Sigmoid colon (tissue), 7 donors: ENCODE measurements around the gene CCER1. TPM values are rescaled to one million over a fixed set of nuclear protein-coding genes. Genes with fewer than 3 reads are reported as not detected.
A peak's percentile ranks its signal among the peaks of the same experiment; 100 is the strongest.

Source experiments
- DNase-seq: peaks from one replicate; pipeline ENCODE4 v3.0.0-alpha.2; 2019
- H3K27ac ChIP-seq, 4 donors: fragments of 200-600 bp; sonication (generic); one replicate each; pipeline ENCODE4 v1.5.1; 2016 to 2019; ENCODE audit warnings: mild to moderate bottlenecking in 1 of 4
- H3K27me3 ChIP-seq, 3 donors: fragments of 200-600 bp; sonication (generic); one replicate each; pipeline ENCODE4 v1.5.1; 2019; ENCODE audit warnings: mild to moderate bottlenecking in 1 of 3
- H3K36me3 ChIP-seq, 4 donors: fragments of 200-600 bp; sonication (generic); one replicate each; pipeline ENCODE4 v1.5.1; 2016 to 2019
- H3K4me1 ChIP-seq, 4 donors: fragments of 200-600 bp; sonication (generic); one replicate each; pipeline ENCODE4 v1.5.1; 2017 to 2019
- H3K4me3 ChIP-seq, 4 donors: fragments of 200-600 bp; sonication (generic); one replicate each; pipeline ENCODE4 v1.5.1; 2017 to 2019; ENCODE audit warnings: mild to moderate bottlenecking in 2 of 4, moderate library complexity in 1 of 4
- H3K9me3 ChIP-seq, 4 donors: fragments of 200-600 bp in 3 of 4; sonication (generic) in 3 of 4; one replicate each; pipeline versions ENCODE4 v1.5.1 to v1.6.1; 2013 to 2019
- CTCF ChIP-seq, 4 experiments: fragments of 450-650 bp in 3 of 4; fragments of 200-600 bp in 1 of 4; IDR thresholded peaks; one replicate each; pipeline ENCODE4 v1.5.1; 2016 to 2019; ENCODE audit warnings: antibody characterized with exemption in 4 of 4, mild to moderate bottlenecking in 3 of 4, moderate library complexity in 2 of 4
- EP300 ChIP-seq, 4 donors: sonication (generic); formaldehyde crosslinking; IDR thresholded peaks; one replicate each; pipeline ENCODE4 v1.6.1; 2017; ENCODE audit warnings: antibody characterized with exemption in 4 of 4
- POLR2A ChIP-seq, 2 donors: fragments of 450-650 bp; IDR thresholded peaks; one replicate each; pipeline ENCODE4 v1.6.1; 2016; ENCODE audit warnings: antibody characterized with exemption in 2 of 2, mild to moderate bottlenecking in 2 of 2, moderate library complexity in 2 of 2
- POLR2AphosphoS5 ChIP-seq, 4 donors: sonication (generic); formaldehyde crosslinking; IDR thresholded peaks; one replicate each; pipeline ENCODE4 v1.6.1; 2017; ENCODE audit warnings: antibody characterized with exemption in 4 of 4
- WGBS, 2 donors: extraction: QIAGEN DNeasy Blood & Tissue Kit; methylation state at CpG; one replicate each; pipeline ENCODE4 v1.1.7; 2013; 5-methylcytosine and 5-hydroxymethylcytosine counted together
- intact Hi-C: fragments of 100-400 bp; cut with DNase I; formaldehyde crosslinking; loops from one replicate; pipeline ENCODE4 v1.15.1; 2023
- polyA plus RNA-seq, 3 donors: library from polyadenylated mRNA; stranded (reverse); fragments of 200-250 nt; gene quantifications; one replicate each; pipeline ENCODE4 v1.2.3, GENCODE V29; 2013
- total RNA-seq, 4 donors: library from RNA; depleted of rRNA; stranded (reverse); fragments of >200 nt; gene quantifications; one replicate each; pipeline ENCODE4 v1.1.0, GENCODE V29; 2016
- donor health status: healthy with polysubstance abuse.
- donor health status: Bipolar disorder and iron deficiency.
- donor health status: healthy.

The CCER1 gene
- total and polyA plus RNA-seq, 7 donors, result not detected

- 69 to 88% methylated on average over 2 of the region's 2 CpGs for WGBS, 2 donors
- DNase-seq, result no peak
- H3K27me3 ChIP-seq, result no peaks in the 10 kb centered on the region
- H3K4me3 ChIP-seq, result no peak overlapping the region
- peaks cover 0 to 9% (median 0%) of the 10 kb centered on the region in 4 donors for H3K4me1 ChIP-seq
- H3K27ac ChIP-seq, result no peak overlapping the region
- TF ChIP-seq EP300 (IDR thresholded peaks at IDR 0.05) (no peak), POLR2A (IDR thresholded peaks at IDR 0.05) (no peak), POLR2AphosphoS5 (IDR thresholded peaks at IDR 0.05) (no peak), CTCF (IDR thresholded peaks at IDR 0.05) (no peak)
- no peaks in the 10 kb centered on the region for H3K36me3 ChIP-seq
- intact Hi-C loops, result no loop called here
- H3K9me3 ChIP-seq, result no peaks in the 10 kb centered on the region
Observed at GRCh38 chr12:90915353-90915752, 39.6 kb downstream of the CCER1 start.

- 71 to 79% methylated on average over 3 of the region's 3 CpGs for WGBS, 2 donors
- no peaks in the 10 kb centered on the region for H3K36me3 ChIP-seq
- DNase-seq, result no peak
- H3K4me3 ChIP-seq, result no peak overlapping the region
- H3K9me3 ChIP-seq, result no peaks in the 10 kb centered on the region
- peaks cover 0 to 7% (median 0%) of the 10 kb centered on the region in 4 donors for H3K4me1 ChIP-seq
- intact Hi-C loops, result no loop called here
- no peak overlapping the region for H3K27ac ChIP-seq
- no peaks in the 10 kb centered on the region for H3K27me3 ChIP-seq
- TF ChIP-seq CTCF (IDR thresholded peaks at IDR 0.05) (no peak), POLR2A (IDR thresholded peaks at IDR 0.05) (no peak), POLR2AphosphoS5 (IDR thresholded peaks at IDR 0.05) (no peak), EP300 (IDR thresholded peaks at IDR 0.05) (no peak)
Observed at GRCh38 chr12:90910958-90911357, 44.0 kb downstream of the CCER1 start.

- H3K27ac ChIP-seq, result no peak overlapping the region
- TF ChIP-seq POLR2A (IDR thresholded peaks at IDR 0.05) (no peak), CTCF (IDR thresholded peaks at IDR 0.05) (peak in 3 of 4 experiments; percentile 56 to 70 (median 65))
- no peak overlapping the region for H3K4me3 ChIP-seq
- DNase-seq, result no peak
- no peaks in the 10 kb centered on the region for H3K27me3 ChIP-seq
- peaks cover 0 to 7% (median 0%) of the 10 kb centered on the region in 4 donors for H3K4me1 ChIP-seq
- intact Hi-C loops, result no loop called here
- H3K9me3 ChIP-seq, result no peaks in the 10 kb centered on the region
- H3K36me3 ChIP-seq, result no peaks in the 10 kb centered on the region
- WGBS, 2 donors, result 42 to 61% methylated on average over 7 of the region's 7 CpGs
Observed at GRCh38 chr12:90909069-90909770, 45.8 kb downstream of the CCER1 start.

- TF ChIP-seq POLR2AphosphoS5 (IDR thresholded peaks at IDR 0.05) (no peak), POLR2A (IDR thresholded peaks at IDR 0.05) (no peak), CTCF (IDR thresholded peaks at IDR 0.05) (no peak), EP300 (IDR thresholded peaks at IDR 0.05) (no peak)
- H3K4me1 ChIP-seq, result peaks cover 0 to 7% (median 0%) of the 10 kb centered on the region in 4 donors
Observed at GRCh38 chr12:90908465-90908864, 46.5 kb downstream of the CCER1 start.

More at GRCh38 chr12:90908465-90908864, 46.5 kb downstream of the CCER1 start:
- no peaks in the 10 kb centered on the region for H3K27me3 ChIP-seq
- no peak for DNase-seq
- no peaks in the 10 kb centered on the region for H3K36me3 ChIP-seq
- no peak overlapping the region for H3K4me3 ChIP-seq
- no peak overlapping the region for H3K27ac ChIP-seq
- intact Hi-C loops, result no loop called here
- no peaks in the 10 kb centered on the region for H3K9me3 ChIP-seq
